GM19240 (cell line): ENCODE results near the gene FAAP100.
"Not testable (repeated sequence)": the region's sequence is repeated elsewhere in the genome, so short reads cannot be mapped to it uniquely, and the experiment has no call there.

Experiments
- DNase-seq: peaks from one replicate; pipeline ENCODE4 v3.0.0; 2011; ENCODE audit warnings: low spot score; ENCODE audit not compliant: insufficient read length

The FAAP100 gene

GRCh38 chr17:81538651-81539570 is 13.2 kb downstream of the FAAP100 start:
- DNase-seq: no peak

DNA sequence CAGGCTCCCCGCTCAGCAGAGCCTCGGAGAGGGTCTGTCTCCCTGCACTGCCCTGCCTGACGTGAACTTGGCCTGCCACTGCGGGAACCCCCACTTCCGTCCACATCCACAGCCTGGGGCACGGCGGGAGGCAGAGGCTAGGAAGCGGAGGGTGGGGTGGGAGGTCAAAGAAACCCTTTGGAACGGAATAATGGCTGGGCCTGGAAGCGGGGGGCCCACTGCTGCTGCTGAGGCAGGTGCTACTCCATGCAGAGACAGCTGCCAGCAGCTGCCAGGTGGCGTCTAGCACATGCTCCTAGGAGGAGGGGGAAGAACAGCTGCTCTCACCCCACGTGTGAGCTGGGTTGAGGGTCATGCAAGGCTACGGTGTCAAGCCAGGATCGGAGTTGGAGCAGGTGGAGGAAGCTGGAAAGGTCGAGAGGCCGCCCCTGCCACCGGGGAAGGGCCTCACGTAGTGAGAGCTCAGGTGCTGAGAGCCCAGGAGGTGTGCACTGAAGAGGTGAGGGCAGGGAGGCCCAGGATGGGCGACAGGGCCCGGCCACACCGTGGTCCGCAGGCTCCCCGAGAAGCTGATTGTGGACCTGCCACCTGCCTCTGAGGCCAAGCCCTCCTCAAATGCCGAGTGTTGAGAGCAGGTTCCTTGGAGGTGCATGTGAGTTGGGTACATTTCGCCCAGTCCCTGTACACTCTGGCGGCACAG is 14.1 kb downstream of the FAAP100 start:
- DNase-seq: no peak

GRCh38 chr17:81537343-81537855 is 14.8 kb downstream of the FAAP100 start:
- DNase-seq: no peak

DNA sequence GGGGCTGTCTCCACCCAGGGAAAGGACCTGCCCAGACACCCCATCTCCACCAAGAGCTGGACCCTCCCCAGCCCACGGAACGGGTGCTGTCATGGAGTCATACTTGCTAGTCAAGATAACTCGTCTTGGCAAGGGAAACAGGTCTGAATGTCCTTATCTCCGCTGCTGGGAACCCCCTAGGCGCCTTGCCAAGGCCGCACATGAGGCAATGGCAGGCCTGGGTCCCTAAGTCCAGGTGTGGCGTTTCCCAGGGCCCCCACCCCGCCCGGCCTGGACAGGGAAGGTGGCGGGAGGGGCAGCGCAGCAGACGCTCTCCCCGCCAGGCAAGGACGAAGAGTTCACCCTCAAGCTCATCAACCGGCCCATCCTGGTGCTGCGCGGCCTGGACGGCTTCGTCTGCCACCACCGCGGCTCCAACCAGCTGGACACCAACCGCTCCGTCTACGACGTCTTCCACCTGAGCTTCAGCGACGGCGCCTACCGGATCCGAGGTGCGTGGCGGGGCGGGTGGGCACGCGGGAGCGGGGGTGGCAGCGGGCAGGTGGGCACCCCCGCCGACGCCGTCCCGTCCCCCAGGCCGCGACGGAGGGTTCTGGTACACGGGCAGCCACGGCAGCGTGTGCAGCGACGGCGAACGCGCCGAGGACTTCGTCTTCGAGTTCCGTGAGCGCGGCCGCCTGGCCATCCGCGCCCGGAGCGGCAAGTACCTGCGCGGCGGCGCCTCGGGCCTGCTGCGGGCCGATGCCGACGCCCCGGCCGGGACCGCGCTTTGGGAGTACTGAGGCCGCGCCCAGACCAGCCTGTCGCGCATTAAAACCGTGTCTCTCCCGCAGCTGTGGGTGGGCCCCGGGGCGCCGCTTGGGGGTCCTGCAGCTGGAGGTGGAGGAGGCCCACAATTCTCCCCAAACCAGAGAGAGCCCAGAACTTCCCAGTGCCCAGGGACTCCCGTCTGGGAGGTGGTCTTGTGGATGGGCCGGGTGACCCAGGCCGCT is 15.6 kb downstream of the FAAP100 start:
- no peak for DNase-seq

DNA sequence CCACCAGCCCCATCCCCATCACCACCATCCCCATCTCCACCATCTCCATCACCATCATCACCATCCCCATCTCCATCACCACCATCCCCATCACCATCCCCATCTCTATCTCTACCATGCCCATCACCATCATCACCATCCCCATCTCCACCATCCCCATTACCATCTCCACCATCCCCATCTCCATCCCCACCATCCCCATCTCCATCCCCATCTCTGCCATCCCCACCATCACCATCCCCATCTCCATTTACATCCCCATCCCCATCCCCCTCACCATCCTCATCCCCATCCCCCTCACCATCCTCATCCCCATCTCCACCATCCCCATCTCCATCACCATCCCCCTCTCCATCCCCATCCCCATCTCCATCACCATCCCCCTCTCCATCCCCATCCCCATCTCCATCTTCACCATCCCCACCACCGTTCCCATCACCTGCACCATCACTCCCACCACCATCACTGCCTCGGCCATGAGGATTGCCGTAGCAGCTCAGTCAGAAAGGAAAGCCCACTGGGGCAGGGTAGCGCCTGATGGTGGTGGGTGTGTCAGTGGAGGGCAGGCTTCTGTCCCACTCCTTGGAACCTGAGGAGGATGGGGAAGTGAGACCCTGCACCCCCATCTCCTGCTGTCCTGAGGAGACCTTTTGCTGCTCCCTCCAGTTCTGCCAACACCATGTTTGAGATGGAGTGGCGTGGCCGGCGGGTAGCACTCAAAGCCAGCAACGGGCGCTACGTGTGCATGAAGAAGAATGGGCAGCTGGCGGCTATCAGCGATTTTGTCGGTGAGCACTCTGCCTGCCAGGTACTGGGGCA is 16.5 kb downstream of the FAAP100 start:
- no peak for DNase-seq

DNA sequence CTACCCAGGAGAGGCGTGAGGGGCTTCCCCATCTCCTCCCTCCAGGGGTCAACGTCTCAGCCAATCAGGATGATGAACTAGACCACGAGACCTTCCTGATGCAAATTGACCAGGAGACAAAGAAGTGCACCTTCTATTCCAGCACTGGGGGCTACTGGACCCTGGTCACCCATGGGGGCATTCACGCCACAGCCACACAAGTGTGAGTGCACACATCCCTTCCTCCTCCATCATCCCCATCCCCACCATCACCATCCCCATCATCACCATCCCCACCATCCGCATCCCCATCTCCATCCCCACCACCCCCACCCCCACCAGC is 17.2 kb downstream of the FAAP100 start:
- no peak for DNase-seq

GRCh38 chr17:81534157-81535006 is 17.8 kb downstream of the FAAP100 start:
- no peak for DNase-seq

DNA sequence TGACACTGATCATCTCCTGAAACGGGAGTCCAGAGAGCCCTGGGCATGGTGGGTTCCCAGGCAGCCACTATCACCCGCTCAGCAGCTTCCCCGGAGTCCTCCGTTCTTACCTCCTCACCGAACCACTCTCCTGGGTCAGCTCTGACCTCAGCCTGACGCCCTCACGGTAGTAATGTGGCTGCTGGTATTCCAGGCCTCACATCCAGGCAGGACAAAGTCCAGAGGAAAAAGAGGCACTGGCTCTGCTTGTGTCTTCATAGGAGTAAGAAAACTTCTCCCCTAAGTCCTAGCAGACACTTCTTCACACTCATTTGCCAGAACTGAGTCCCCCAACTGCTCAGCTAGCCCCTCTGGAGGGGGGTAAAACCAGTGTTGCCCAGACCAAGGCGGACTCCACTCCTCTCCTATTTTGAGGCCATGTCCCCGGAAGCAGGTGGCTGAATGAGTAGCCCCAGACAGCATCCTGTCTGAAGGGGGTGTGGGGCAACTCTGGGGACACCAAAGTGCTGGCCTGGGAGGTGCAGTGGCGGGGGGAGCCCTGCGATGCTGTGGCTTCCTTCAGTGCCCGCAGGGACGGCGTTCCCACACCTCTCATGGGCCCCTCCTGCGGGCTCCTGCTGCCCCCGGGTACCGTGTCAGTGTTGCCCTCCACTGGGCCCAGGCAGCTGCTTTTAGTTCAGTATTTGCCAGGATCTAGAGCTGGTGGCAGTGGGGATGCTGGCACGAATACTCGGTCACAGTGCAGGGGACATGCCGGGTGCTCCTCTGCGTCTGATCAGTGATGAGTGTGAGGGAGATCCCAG is 18.6 kb downstream of the FAAP100 start:
- no peak for DNase-seq

DNA sequence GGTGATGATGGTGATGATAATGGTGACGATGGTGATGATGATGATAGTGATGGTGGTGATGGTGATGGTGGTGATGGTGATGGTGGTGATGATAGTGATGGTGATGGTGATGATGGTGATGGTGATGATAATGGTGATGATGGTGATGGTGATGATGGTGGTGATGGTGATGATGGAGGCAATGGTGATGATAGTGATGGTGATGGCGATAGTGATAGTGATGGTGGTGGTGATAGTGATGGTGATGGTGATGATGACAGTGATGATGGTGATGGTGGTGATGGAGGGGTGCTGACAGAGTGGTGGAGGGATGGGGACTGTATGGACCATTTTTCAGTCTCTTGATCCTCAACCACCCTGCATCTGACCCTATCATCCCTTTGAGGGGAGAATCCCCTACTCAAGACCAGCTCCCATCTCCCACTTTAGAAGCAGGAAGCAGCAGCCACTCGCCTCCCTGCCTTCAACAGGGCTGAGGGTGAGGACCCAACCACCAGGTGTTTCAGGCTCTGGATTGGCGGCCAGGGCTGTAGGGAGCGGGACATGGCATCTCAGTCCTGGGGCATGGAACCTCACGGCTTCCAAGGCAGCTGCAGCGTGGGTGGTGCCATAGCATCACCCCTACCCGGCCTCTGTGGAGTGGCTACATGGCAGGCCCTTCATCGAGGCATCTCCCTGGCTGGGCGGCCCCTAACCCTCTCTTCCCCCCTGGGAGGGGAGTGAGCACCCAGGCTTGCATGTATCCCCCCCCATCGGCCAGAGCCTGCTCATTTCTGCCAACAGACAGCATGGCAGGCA is 19.5 kb downstream of the FAAP100 start:
- no peak for DNase-seq

DNA sequence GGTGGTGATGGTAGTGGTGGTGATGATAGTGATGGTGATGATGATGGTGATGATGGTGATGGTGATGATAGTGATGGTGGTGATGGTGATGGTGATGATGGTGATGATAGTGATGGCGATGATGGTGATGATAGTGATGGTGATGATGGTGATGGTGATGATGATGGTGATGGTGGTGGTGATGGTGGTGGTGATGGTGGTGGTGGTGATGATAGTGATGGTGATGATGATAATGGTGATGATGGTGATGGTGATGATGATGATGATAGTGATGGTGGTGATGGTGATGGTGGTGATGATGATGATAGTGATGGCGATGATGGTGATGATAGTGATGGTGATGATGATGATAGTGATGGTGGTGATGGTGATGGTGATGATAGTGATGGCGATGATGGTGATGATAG is 20.2 kb downstream of the FAAP100 start:
- DNase-seq: not testable (repeated sequence)

DNA sequence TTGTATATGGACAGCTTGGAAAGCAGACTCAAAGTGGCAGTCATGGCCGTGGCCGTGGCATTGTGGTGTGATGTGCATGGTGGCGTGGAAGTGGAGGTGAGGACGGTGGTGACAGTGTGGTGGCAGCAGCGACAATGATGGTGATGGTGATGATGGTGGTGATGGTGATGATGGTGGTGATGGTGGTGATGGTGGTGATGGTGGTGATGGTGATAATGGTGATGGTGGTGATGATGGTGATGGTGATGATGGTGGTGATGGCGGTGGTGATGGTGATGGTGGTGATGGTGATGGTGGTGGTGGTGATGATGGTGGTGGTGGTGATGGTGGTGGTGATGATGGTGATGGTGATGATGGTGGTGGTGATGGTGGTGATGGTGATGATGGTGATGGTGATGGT is 21.1 kb downstream of the FAAP100 start:
- not testable (repeated sequence) for DNase-seq

DNA sequence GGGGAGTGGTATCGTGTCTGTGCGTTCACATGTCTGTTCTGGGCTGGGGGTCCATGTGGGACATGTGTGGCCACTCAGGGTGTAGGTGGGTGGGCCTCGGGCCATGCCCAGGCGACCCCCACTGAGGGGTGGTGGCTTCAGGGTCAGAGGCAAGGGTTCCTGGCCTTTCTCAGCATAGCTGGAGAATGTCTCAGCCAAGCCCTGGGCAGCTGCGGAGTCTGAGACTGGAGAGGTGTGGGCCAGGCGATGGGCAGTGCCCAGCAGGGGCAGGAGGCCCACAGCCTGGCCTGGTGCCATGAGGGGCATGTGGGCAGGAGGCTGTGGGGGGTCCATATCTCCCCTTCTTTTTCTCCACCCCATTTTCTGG is 22.7 kb downstream of the FAAP100 start:
- DNase-seq: no peak

- DNase-seq: no peak
Measured at GRCh38 chr17:81528651-81529436, 23.3 kb downstream of the FAAP100 start.

DNA sequence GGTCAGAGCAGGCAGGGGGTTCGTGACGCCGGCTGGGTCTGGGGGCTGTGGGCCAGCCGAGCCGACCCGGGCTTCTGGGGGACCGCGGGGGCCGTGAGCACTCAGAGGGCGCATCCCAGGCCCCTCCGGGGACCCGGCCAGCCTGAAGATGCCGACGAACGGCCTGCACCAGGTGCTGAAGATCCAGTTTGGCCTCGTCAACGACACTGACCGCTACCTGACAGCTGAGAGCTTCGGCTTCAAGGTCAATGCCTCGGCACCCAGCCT is 23.8 kb downstream of the FAAP100 start:
- no peak for DNase-seq

DNA sequence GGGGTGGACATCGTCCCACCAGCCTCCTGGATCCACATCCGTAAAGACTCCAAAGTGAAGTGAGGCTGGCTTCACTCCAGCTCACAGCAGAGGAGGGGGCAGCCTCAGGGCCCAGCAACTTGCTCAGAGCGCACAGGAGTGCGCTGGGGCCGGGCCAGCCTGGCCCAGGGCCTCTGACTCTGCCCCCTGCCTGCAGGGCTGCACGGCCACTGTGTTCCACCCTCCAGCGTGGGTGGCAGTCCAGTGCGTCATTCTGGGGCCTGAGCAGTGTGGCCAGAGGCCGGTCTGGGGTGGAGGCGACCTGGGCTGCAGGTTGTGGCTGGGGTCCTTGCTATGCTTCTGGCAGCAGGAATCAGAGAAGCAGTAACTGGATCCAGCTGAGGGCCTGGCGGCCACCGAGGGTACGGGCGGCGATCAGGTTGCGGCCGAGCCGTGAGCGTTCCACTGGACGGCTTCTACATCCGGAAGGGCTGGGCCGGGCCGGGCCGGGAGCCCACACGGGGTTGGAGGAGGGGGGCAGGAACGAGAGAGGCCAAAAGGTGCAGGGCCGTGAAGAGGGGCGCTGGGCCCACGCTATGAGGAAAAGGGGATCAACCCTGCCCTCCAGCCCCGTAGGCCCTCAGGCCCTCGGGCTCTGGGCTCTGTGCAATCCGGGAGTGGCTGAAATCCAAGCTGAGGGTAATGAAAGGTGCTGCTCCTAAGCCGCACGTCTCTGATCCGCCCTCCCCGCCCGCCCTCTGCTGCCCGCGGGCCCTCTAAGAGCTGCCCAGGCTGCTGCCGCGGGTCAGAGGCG is 24.4 kb downstream of the FAAP100 start, which contains the start of gene FSCN2:
FSCN2 (plus strand) TSS at position 787 of the 793 bp plus-strand sequence. CDS start 155 bp downstream, outside the sequence.
- DNase-seq: no peak
